ENCODE measurements around the gene MAD2L1BP.

The MAD2L1BP gene

GRCh38 chr6:43676962-43677606 lies 41.4 kb downstream of the MAD2L1BP start:
- DNase-seq (ENCODE audit: low read depth): no peak
- H3K4me3 ChIP-seq (ENCODE audit: low read depth, low read length): no peak overlapping the region
- TF ChIP-seq, protein P1, sequence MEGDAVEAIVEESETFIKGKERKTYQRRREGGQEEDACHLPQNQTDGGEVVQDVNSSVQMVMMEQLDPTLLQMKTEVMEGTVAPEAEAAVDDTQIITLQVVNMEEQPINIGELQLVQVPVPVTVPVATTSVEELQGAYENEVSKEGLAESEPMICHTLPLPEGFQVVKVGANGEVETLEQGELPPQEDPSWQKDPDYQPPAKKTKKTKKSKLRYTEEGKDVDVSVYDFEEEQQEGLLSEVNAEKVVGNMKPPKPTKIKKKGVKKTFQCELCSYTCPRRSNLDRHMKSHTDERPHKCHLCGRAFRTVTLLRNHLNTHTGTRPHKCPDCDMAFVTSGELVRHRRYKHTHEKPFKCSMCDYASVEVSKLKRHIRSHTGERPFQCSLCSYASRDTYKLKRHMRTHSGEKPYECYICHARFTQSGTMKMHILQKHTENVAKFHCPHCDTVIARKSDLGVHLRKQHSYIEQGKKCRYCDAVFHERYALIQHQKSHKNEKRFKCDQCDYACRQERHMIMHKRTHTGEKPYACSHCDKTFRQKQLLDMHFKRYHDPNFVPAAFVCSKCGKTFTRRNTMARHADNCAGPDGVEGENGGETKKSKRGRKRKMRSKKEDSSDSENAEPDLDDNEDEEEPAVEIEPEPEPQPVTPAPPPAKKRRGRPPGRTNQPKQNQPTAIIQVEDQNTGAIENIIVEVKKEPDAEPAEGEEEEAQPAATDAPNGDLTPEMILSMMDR (IDR thresholded peaks at IDR 0.05; ENCODE audit: control insufficient read depth, extremely low read depth, insufficient read depth): no peak

- no peak overlapping the region for H3K4me3 ChIP-seq (ENCODE audit: low read depth, low read length)
- TF ChIP-seq, protein P1 (IDR thresholded peaks at IDR 0.05; ENCODE audit: control insufficient read depth, extremely low read depth, insufficient read depth): no peak
- no peak for DNase-seq (ENCODE audit: low read depth)
These were observed 42.1 kb downstream of the MAD2L1BP start for GRCh38 chr6:43677759-43678158.

DNA sequence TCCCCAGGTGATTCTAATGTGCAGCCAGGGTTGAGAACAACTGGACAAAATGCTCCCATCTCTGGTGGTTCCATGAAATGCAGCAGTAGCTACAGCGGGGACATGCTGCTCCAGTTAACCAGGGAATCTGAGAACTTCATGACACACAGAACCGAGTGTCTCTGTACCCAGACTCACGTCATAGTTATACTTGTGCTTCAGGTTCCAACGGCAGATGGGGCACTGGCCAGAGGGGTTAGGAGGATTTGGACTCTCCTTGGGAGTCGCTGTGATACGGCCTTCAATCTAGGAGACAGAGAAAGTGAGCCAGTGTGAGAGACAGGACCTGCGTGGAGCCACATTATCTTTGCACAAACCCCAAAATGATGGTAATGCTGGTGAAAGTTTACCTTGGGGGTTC lies 42.7 kb downstream of the MAD2L1BP start:
- no peak for DNase-seq (ENCODE audit: low read depth)

GRCh38 chr6:43679057-43679456 lies 43.4 kb downstream of the MAD2L1BP start:
- no peak for DNase-seq (ENCODE audit: low read depth)
- TF ChIP-seq, protein P1 (IDR thresholded peaks at IDR 0.05; ENCODE audit: control insufficient read depth, extremely low read depth, insufficient read depth): no peak
- no peak overlapping the region for H3K4me3 ChIP-seq (ENCODE audit: low read depth, low read length)

More for the DNA sequence above, 42.7 kb downstream of the MAD2L1BP start:
- no peak overlapping the region for H3K4me3 ChIP-seq (ENCODE audit: low read depth, low read length)
- TF ChIP-seq, protein P1 (IDR thresholded peaks at IDR 0.05; ENCODE audit: control insufficient read depth, extremely low read depth, insufficient read depth): no peak

GRCh38 chr6:43680308-43681200 lies 44.9 kb downstream of the MAD2L1BP start:
- TF ChIP-seq, protein P1 (IDR thresholded peaks at IDR 0.05; ENCODE audit: control insufficient read depth, extremely low read depth, insufficient read depth): no peak
- no peak overlapping the region for H3K4me3 ChIP-seq (ENCODE audit: low read depth, low read length)
- no peak for DNase-seq (ENCODE audit: low read depth)

GRCh38 chr6:43681303-43681702 lies 45.7 kb downstream of the MAD2L1BP start:
- H3K4me3 ChIP-seq (ENCODE audit: low read depth, low read length): no peak overlapping the region
- TF ChIP-seq, protein P1 (IDR thresholded peaks at IDR 0.05; ENCODE audit: control insufficient read depth, extremely low read depth, insufficient read depth): no peak
- DNase-seq (ENCODE audit: low read depth): no peak
